Lung (tissue), 12 donors: ENCODE results near the gene CFAP119. TPM values are rescaled to one million over a fixed set of nuclear protein-coding genes. Genes with fewer than 3 reads are reported as not detected.

ENCODE experiments used
- ATAC-seq: fragments of 200-7000 bp; cut with Tn5 transposase; one replicate; pipeline ENCODE4 v1.9.1; 2020; ENCODE audit warnings: moderate number of reproducible peaks; ENCODE audit not compliant: insufficient read depth, low FRiP score
- DNase-seq, 3 donors: peaks; one replicate each; pipeline ENCODE4 v3.0.0-alpha.2; 2013 to 2017
- H3K27ac ChIP-seq, 2 donors: one replicate each; pipeline ENCODE4 v1.5.1; 2013; ENCODE audit warnings: mild to moderate bottlenecking in 2 of 2, moderate library complexity in 2 of 2, control low read depth in 1 of 2, inconsistent platforms in 1 of 2, low read depth in 1 of 2, low read length in 1 of 2
- H3K27me3 ChIP-seq, 3 donors: one replicate each; pipeline ENCODE4 v1.5.1; 2013; ENCODE audit warnings: low read length in 2 of 3; ENCODE audit not compliant: control insufficient read depth in 3 of 3, insufficient read depth in 3 of 3
- H3K36me3 ChIP-seq, 4 donors: one replicate each; pipeline ENCODE4 v1.5.1; 2013; ENCODE audit warnings: low read length in 4 of 4, mild to moderate bottlenecking in 1 of 4, moderate library complexity in 1 of 4; ENCODE audit not compliant: control insufficient read depth in 4 of 4, insufficient read depth in 4 of 4
- H3K4me1 ChIP-seq, 5 donors: one replicate each; pipeline ENCODE4 v1.5.1; 2013; ENCODE audit warnings: low read length in 5 of 5, mild to moderate bottlenecking in 2 of 5, moderate library complexity in 1 of 5; ENCODE audit not compliant: control insufficient read depth in 5 of 5, insufficient read depth in 5 of 5
- H3K4me3 ChIP-seq: one replicate; pipeline ENCODE4 v1.5.1; 2013; ENCODE audit warnings: mild to moderate bottlenecking, control low read depth, moderate library complexity
- H3K9ac ChIP-seq, 2 donors: one replicate each; pipeline ENCODE4 v1.5.1; 2013; ENCODE audit warnings: low read length in 2 of 2, control low read depth in 1 of 2; ENCODE audit not compliant: insufficient read depth in 1 of 2
- H3K9me3 ChIP-seq, 4 donors: one replicate each; pipeline ENCODE4 v1.5.1; 2013; ENCODE audit warnings: low read length in 3 of 4, mild to moderate bottlenecking in 1 of 4, moderate library complexity in 1 of 4; ENCODE audit not compliant: control insufficient read depth in 4 of 4, insufficient read depth in 3 of 4
- WGBS, 2 donors: extraction: QIAGEN DNeasy Blood & Tissue Kit; methylation state at CpG; one replicate each; pipeline ENCODE4 v1.1.7; 2013; 5-methylcytosine and 5-hydroxymethylcytosine counted together
- polyA plus RNA-seq, 2 donors: library from polyadenylated mRNA; stranded (reverse); fragments of 200-250 nt; gene quantifications; one replicate each; pipeline ENCODE4 v1.2.1, GENCODE V29; 2013
- total RNA-seq, 2 donors: library from RNA; depleted of rRNA in 1 of 2; stranded (reverse); fragments of >200 nt in 1 of 2; gene quantifications; one replicate each; pipeline ENCODE4 v1.2.1, GENCODE V29; 2014 to 2021
- TF ChIP-seq, protein P1 (sequence below): IDR thresholded peaks from 2 replicates; pipeline ENCODE4 v1.5.1; 2012; ENCODE audit warnings: mild to moderate bottlenecking; ENCODE audit errors: control extremely low read depth, extremely low read depth
- donor health status: control.
- donor health status: control.
- donor health status: Bipolar disorder and iron deficiency.
- donor health status: healthy.
- donor health status: DM: yes; HTN: yes; CAD: no.

Gene CFAP119
- total and polyA plus RNA-seq, 4 donors: 7.3 to 29.5 (median 16.7) TPM

DNA sequence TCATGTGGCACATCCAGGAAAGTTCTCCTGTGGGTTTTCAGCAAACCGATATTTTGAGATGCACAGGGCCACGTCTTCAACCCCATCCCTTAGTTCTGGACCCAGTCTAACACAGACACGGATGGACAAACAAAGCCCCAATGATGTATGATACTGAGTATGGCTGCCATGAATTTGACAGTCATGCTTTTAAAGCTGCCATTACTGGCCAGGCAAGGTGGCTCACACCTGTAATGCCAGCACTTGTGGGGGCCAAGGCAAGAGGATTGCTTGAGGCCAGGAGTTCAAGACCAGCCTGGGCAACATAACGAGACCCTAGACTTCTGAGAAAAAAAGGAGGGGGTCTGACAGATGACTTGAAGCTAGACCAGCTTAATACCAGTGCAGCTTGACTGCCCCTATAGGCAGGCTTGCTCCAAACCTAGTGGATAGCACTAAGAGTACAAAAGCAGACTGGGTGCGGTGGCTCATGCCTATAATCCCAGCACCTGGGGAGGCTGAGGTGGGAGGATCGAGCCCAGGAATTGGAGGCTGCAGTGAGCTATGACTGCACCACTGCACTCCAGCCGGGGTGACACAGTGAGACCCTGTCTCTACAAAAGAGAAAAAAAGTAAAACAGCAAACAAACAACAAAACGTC lies 35.9 kb upstream of the CFAP119 start:
- H3K9me3 ChIP-seq: no peaks in the 10 kb centered on the region
- no peak for DNase-seq
- no peak for ATAC-seq
- H3K4me1 ChIP-seq: no peaks in the 10 kb centered on the region
- TF ChIP-seq, protein P1, sequence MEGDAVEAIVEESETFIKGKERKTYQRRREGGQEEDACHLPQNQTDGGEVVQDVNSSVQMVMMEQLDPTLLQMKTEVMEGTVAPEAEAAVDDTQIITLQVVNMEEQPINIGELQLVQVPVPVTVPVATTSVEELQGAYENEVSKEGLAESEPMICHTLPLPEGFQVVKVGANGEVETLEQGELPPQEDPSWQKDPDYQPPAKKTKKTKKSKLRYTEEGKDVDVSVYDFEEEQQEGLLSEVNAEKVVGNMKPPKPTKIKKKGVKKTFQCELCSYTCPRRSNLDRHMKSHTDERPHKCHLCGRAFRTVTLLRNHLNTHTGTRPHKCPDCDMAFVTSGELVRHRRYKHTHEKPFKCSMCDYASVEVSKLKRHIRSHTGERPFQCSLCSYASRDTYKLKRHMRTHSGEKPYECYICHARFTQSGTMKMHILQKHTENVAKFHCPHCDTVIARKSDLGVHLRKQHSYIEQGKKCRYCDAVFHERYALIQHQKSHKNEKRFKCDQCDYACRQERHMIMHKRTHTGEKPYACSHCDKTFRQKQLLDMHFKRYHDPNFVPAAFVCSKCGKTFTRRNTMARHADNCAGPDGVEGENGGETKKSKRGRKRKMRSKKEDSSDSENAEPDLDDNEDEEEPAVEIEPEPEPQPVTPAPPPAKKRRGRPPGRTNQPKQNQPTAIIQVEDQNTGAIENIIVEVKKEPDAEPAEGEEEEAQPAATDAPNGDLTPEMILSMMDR: no peak
- no peak overlapping the region for H3K27ac ChIP-seq
- no peaks in the 10 kb centered on the region for H3K36me3 ChIP-seq
- H3K4me3 ChIP-seq: no peak overlapping the region
- 78 to 84% methylated on average over 8 of the region's 8 CpGs for WGBS, 2 donors
- H3K27me3 ChIP-seq: peaks cover 0 to 4% (median 0%) of the 10 kb centered on the region in 3 donors
- no peak overlapping the region for H3K9ac ChIP-seq

DNA sequence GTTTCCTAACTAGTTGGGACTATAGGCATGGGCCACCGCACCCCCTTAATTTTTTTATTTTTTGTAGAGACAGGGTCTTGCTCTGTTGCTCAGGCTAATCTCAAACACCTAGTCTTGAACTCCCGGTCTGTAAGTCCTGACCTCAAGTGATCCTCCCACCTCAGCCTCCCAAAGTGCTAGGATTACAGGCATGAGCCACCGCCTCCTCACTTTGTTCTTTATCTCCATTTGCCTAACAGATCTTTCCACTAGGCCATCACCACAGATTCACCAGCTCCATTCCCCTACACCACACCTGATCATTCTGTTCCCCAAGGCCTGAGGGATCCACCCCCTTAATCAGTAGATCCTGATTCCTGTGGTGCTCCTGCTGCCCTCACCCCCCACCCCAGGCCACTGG lies 32.8 kb upstream of the CFAP119 start:
- no peak overlapping the region for H3K4me3 ChIP-seq
- no peaks in the 10 kb centered on the region for H3K4me1 ChIP-seq
- TF ChIP-seq, protein P1: no peak
- no peak overlapping the region for H3K27ac ChIP-seq
- no peaks in the 10 kb centered on the region for H3K36me3 ChIP-seq
- peaks cover 0 to 4% (median 0%) of the 10 kb centered on the region in 3 donors for H3K27me3 ChIP-seq
- ATAC-seq (no peak), DNase-seq (no peak)
- H3K9ac ChIP-seq: no peak overlapping the region
- 92 to 94% methylated on average over 3 of the region's 3 CpGs for WGBS, 2 donors
- no peaks in the 10 kb centered on the region for H3K9me3 ChIP-seq

DNA sequence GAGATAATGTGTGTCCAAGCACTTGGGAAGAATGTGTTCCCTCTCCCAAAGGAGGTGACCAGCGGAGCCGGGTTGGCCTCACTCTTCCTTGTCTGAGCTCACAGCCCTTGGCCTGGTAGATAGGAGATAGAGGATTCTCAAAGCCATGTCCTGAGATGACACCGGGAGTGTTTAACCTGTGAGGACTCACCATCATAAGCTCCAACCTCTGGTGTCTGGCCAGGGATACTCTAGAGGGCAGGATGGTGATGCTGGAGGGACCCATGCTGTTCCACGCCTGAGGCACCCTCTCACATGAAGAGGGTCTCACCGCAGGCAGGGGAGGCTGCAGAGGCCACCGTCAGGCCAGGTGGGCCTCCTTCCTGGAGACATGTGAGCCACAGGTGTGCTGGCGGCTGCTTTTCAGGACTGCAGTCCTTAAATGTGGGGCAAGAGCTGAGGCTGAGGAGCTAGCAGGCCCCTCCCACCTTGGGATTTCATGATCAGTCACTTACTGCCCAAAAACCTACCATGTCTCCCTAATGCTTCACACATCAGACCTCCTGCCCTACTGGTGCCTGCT lies 31.7 kb upstream of the CFAP119 start:
- Histone ChIP-seq H3K4me3 (no peak overlapping the region), H3K9ac (no peak overlapping the region), H3K27ac (no peak overlapping the region), H3K4me1 (no peaks in the 10 kb centered on the region), H3K36me3 (no peaks in the 10 kb centered on the region), H3K9me3 (no peaks in the 10 kb centered on the region), H3K27me3 (peaks cover 0 to 4% (median 0%) of the 10 kb centered on the region in 3 donors)
- ATAC-seq (no peak), DNase-seq (no peak)
- TF ChIP-seq, protein P1: no peak
- 88 to 96% methylated on average over 7 of the region's 7 CpGs for WGBS, 2 donors
